ENCODE measurements around the gene KCNJ6. TPM values are rescaled to one million over a fixed set of nuclear protein-coding genes. Genes with fewer than 3 reads are reported as not detected.

KCNJ6 gene
- total RNA-seq, 1 donor from 2014 or later = 0.12 TPM

- DNase-seq (ENCODE audit: low spot score) = no peak
Observed at GRCh38 chr21:37863842-37864241, 52.4 kb downstream of the KCNJ6 start.

- DNase-seq (ENCODE audit: low spot score) = no peak
Observed at GRCh38 chr21:37862536-37862935, 53.7 kb downstream of the KCNJ6 start.

- no peak for DNase-seq (ENCODE audit: low spot score)
Observed at GRCh38 chr21:37861561-37861960, 54.7 kb downstream of the KCNJ6 start.

DNA sequence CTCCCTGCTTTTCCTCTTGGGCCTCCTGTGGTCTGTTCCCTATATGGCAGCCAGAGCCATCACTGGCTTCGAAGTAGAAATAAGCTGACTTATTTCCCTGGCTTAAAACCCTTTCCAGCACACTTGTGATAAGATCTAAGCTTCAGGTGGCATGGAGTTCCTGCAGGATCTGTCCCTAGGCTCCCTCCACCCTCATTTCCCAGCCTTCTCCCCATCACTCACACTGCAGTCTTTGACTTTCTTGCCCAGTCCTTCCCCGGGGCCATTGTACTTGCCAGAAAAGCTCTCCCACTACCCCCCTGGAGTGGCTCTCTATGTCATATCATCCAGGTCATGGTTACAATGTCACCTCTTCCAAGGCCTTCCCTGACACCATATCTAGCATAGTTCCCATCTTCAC lies 55.8 kb downstream of the KCNJ6 start:
- DNase-seq (ENCODE audit: low spot score) = no peak

GRCh38 chr21:37855647-37856625 lies 60.3 kb downstream of the KCNJ6 start:
- no peak for DNase-seq (ENCODE audit: low spot score)

DNA sequence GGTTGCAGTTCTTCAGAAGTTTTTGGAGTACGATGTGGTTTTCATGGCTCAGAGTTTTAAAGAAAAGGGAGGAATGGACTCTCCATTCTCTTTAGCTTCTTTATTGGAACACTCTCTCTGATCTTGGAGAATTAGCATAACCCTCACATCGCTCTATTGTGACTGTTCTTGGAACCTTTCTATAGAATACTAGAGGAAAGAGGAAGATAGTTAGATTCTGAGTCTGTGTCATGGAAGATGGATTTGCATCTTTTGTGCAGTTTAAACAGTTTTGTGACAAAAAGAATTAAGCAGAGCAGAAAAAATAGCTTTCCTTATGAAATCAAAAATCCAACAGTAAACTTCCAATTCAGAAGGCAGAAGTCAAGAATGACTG lies 61.0 kb downstream of the KCNJ6 start:
- no peak for DNase-seq (ENCODE audit: low spot score)

DNA sequence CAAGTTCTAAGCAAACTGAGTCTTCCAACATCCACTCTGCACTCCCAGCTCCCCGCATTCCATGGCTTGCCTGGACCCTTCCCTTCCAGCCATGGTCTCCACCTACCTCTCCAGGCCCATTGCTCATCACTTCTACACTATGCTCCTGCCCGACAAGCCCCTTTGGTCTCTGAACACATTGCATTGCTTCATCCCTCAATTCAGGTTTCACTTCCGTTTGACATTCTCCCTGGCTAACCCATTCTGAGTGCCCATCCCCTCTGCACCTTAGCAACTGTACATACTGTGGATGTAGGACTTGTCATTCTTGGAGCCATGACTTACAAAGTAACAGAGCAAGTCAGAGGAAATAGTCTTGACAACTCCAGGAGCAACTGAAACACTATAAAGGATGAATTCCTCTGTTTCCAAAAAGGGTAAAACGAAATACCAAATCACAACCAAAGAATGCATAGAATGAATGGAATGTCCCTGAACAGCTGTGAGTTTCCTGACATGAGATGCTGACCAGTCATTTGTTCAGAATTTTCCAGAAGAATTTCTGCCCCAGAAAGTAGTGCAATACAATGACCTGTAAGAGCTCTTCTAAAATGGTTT lies 66.7 kb downstream of the KCNJ6 start:
- no peak for DNase-seq (ENCODE audit: low spot score)

GRCh38 chr21:37848721-37849490 lies 67.4 kb downstream of the KCNJ6 start:
- no peak for DNase-seq (ENCODE audit: low spot score)

DNA sequence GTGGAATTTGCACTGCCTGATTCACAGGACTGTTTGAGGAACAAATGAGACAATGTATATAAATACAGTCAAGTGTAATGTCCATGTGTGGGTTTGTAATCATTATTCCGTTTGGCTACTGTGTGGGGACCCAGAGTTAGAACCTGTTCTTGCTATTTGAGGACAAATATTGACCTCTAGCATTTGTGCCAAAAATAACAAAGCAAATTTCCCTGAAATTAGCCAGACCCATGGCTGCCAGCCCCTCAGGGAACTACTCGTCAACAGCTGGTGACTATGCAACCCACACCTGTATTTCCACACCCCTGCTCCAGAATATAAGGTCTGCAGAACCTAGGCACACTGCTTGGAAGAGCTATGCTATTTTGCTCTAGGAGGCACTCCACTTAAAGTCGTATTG lies 70.7 kb downstream of the KCNJ6 start:
- DNase-seq (ENCODE audit: low spot score) = no peak

- DNase-seq (ENCODE audit: low spot score) = no peak
Observed at GRCh38 chr21:37843191-37843590, 73.1 kb downstream of the KCNJ6 start.

DNA sequence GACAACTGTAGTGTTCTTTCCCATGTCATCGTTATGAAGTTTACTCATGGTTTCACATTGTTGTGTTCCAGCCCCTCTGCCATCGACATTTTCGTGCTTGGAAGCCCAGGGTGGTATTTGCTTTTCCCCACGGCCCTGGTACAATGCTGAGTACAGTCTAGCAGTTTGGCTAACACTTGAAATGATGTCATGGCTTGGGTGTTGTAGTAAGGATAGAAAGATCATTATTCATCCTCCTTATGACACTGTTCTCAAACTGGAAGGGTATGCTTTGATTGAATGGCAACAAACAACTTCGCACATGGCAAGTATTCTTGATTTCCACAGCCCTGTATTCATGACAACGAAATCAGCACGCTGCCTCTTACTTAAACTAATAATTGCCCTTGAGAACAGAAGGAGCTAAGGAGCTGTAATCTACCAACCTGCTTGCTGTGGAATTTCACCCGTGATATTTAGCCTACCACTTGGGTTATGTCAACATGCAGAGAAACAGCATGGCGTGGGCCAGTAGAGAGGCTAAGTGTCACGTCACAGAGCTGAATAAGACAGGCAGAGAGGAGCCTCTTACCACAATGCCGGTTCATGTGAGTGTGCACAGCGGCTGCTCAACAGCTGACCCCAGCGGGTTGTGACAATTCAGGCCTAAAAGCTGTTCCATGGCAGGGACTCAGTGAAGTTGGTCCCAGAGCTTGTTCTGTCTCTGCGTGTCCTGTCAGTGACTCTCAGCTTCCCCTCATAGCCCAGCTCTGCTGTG lies 73.9 kb downstream of the KCNJ6 start:
- no peak for DNase-seq (ENCODE audit: low spot score)

GRCh38 chr21:37837381-37837780 lies 78.9 kb downstream of the KCNJ6 start:
- no peak for DNase-seq (ENCODE audit: low spot score)

GRCh38 chr21:37835481-37835880 lies 80.8 kb downstream of the KCNJ6 start:
- DNase-seq (ENCODE audit: low spot score) = no peak

GRCh38 chr21:37833301-37833700 lies 83.0 kb downstream of the KCNJ6 start:
- DNase-seq (ENCODE audit: low spot score) = no peak

GRCh38 chr21:37829447-37829846 lies 86.8 kb downstream of the KCNJ6 start:
- peak; percentile 57 for DNase-seq (ENCODE audit: low spot score)

GRCh38 chr21:37828991-37829390 lies 87.3 kb downstream of the KCNJ6 start:
- DNase-seq (ENCODE audit: low spot score) = no peak

GRCh38 chr21:37828556-37828955 lies 87.7 kb downstream of the KCNJ6 start:
- DNase-seq (ENCODE audit: low spot score) = no peak

- no peak for DNase-seq (ENCODE audit: low spot score)
Observed at GRCh38 chr21:37827913-37828312, 88.3 kb downstream of the KCNJ6 start.

- DNase-seq (ENCODE audit: low spot score) = no peak
Observed at GRCh38 chr21:37821786-37822450, 94.3 kb downstream of the KCNJ6 start.

- no peak for DNase-seq (ENCODE audit: low spot score)
Observed at GRCh38 chr21:37821092-37821491, 95.2 kb downstream of the KCNJ6 start.

DNA sequence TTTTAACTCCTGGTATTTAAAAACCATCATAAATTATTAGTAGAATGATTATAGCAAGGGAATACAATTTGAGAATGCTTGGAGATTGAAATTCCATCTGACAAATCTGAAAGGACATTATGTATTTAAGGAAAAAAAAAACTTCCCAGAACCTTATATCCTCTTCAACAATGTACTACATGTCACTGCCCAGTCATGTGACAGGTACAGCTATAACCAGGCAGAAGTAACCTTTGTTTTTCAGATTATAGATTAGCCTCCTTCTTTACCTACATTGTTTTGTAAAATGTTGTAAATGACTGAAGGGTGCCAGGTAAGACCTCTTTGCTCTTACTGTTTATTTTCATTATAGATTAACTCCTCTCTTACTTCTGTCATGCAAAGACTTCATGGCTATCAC lies 96.9 kb downstream of the KCNJ6 start:
- peak; percentile 17 for DNase-seq (ENCODE audit: low spot score)

Measured in mucosa of gallbladder (tissue), 1 donor.